Fibroblast of skin of scalp (primary cell): ENCODE data around the gene HEBP2.
A peak's percentile ranks its signal among the peaks of the same experiment; 100 is the strongest.

Experiments
- DNase-seq: peaks from one replicate; pipeline ENCODE4 v3.0.0-alpha.2; 2013

Gene HEBP2

DNA sequence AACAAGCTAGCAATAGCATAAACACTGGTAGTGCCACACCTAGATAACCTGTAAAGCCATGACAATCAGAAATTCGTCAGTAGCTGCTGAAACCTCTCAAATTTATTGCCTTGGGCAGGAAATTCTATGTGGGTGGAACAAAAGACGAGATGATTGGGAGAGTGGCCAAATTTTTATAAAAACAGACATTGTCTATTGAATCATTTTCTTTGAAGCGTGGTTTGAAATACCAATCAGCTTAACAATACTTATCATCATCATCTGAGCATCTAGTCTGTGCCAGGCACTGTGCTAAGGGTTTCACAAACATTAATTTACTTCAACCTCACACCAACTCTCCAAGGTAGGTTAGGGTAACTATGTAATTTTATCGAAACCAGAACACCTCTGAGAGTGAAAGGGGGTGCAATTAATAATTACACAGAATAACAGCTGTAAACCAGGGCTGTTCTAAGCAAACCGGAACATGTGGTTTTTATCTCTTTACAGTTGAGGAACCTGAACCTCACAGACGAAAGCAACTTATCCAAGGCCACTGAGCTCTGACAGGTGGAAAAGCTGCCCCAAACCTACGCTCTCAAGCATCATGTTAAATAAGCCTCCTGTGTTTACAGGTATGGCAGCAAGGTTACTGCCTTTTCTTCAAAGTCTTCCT, 51.9 kb downstream of the HEBP2 start:
- peak; percentile 33 for DNase-seq

DNA sequence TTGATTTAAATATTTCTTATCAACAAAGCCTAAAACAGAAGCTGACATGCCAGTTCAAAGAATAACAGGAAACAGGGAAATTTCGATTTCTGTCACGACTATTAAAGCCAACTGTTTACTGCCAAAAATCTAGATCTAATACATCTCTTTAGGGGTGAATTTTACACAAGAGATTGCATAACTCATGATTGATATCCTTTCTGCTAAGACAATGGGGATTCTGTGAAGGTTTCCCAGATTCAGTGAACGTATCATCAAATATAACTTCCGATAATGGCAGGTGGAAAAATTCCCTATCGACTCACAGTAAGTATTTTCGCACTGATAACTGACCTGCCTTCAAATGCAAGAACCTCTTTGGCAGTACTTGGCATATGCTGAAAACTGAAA, 52.4 kb downstream of the HEBP2 start:
- no peak for DNase-seq

DNA sequence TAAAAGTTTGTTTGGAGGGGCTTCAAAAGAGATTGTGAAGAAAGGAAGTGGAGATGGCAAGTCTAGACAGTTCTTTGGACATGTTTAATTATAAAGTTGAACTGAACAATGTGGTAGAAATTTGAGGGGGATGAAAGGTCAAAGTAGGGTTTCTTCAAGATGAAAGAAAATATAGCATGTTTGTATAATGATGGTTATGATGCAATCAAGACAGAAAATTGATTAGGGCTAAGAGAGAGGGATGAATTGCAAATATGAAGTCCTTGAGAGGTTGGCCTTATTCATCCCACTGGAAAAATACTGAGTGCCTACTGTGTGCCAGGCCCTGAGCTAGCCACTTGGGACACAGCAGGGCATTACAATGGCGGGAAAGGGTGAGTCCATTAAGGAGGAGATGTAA, 57.6 kb downstream of the HEBP2 start:
- DNase-seq: no peak

DNA sequence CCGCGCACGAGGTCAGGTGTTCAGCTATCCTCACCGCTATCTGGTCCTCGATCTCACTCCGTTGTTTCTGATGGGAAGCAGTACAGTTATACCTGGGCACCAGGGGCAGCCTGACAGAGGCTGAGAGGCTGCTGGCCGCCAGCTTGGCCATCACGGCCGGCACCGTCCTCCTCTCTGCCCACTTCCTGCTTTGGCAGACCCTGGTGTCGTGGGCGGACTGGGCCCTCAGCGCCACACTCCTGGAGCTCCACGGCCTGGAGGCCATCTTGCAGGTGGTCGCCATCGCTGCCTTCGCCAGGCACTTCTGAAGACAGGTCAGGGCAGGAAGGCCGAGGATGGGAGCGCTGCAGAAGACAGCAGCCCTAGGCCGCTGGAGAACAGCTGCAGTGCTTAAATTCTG, 60.1 kb downstream of the HEBP2 start:
- no peak for DNase-seq

DNA sequence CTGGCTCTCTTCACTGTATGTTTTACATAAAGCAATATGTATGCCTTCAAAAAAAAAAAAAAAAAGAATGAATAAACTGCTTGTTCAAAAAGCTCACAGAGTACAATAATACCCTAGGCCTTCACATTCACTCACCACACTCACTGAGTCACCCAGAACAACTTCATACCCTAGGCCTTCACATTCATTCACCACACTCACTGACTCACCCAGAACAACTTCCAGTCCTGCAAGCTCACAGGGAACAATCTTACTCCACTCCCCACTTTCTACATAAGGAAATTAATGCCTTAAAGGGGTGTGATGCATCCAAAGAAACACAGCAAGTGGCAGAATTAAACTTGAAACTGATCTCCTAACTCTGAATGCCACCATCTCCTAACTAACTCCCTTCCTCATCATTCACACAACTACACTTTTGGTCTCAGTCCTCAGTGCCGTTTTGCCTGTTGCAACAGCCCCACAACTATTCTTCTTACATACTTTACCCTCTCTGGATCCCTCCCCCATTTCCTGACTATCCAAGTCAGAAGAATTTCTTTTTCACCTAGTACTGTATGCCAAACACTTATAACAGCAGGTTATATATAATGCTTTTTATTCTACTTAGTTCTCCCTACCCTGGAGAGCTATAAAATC, 61.1 kb downstream of the HEBP2 start:
- peak; percentile 95 for DNase-seq

DNA sequence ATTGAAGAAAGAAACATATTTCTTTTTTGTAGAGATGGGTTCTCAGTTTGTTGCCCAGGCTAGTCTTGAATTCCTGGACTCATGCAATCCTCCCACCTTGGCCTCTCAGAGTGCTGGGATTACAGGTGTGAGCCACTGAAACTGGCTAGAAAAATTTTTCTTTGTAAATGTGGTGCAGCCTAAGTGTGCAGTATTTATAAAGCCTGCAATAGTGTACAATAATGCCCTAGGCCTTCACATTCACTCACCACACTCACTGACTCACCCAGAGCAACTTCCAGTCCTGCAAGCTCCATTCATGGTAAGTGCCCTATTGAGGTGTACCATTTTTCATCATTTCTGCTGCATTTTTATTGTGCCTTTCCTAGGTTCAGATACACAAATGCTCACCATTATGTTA, 63.9 kb downstream of the HEBP2 start:
- no peak for DNase-seq

DNA sequence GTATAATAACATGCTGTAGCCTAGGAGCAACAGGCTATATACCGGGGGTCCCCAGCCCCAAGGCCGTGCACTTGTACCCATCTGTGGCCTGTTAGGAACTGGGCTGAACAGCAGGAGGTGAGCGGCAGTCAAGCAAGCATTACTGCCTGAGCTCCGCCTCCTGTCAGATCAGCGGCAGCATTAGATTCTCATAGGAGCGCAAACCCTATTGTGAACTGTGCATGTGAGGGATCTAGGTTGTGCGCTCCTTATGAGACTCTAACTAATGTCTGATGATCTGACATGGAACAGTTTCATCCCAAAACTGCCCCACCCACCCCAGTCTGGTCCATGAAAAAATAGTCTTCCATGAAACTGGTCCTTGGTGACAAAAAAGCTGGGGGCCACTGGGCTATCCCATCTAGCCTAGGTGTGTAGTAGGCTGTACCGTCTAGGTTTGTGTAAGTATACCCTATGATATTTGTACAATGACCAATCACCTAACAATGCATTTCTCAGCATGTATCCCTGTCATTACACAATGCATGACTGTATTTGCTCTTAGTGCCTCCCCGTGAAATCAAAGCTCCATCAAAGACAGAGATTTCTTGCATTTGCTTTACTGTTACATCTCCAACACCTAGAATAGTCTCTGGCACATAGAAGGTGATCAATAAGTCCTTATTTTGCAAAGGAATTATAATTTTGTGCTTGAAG, 64.4 kb downstream of the HEBP2 start:
- DNase-seq: peak; percentile 26
